Measurements from ENCODE around the gene FOXN3. TPM values are rescaled to one million over a fixed set of nuclear protein-coding genes. Genes with fewer than 3 reads are reported as not detected.
A peak's percentile ranks its signal among the peaks of the same experiment; 100 is the strongest.
"Not testable (repeated sequence)": the region's sequence is repeated elsewhere in the genome, so short reads cannot be mapped to it uniquely, and the experiment has no call there.

The FOXN3 gene
- total RNA-seq, 1 experiment from 2014 or later = 21.0 TPM

DNA sequence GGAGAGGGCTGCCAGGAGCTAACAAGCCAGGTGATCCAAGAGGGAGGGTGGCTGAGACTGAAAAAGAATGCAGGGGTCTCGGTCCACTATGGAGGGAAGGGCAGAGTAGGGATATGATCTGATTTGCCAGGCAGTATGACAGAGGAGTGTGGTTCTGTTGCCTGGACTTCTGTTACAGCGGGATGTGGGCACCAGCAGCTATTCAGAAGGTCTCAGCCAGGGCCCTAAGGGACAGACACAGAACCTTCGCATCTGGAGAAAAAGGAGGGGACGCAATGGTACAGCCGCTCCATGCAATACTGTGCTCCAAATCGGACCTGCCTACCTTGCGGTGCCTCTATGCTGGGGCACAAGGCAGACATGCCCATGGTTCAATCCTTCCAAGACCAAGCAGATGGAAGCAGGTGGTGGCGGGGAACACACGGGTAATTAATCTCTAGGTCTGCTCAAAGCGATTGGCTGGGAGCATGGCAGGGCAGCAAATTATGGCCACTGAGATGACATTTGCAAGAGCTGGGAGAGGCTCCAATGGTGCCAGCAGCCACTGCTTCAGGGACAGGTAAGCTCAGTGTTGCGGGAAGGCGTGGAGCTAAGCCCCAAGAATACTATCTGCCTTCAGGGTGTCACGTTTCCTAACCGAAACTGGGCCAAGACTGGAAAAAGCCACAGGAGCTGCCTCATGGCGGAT, 185.5 kb downstream of the FOXN3 start:
- no peak for DNase-seq (ENCODE audit: low read depth)

DNA sequence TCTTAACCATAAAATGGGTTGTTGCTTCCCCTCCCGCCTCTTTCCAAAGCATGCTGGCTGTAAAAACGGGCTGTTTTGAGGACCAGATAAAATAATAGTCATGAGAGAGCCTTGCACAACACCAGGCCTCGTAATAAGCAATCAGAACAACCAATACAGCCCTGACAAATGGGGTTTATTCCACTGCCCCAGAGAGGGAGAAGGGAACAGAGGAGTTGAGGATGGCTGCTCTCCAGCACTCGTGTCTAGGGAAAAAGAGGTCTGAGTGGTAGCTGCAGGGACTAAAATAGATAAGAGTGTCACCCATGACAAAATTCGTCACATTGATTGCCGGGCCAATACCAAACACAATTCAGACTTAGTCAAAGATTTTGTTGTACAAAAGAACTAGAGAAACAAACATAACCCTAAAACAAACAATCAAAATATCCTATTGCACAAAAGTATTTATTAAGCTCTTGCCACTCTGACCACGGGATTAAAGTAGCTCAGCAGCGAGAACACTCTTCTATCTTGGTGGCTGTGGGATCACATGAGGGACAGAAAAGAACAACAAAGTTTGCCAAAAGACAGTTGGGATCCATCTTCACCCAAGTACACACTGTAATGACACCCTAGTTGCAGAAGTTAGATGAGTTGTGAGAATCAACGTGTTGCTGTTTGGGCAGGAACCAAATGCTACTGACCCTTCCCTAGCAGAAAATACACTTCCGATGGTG, 188.0 kb downstream of the FOXN3 start:
- peak; percentile 31 for DNase-seq (ENCODE audit: low read depth)

DNA sequence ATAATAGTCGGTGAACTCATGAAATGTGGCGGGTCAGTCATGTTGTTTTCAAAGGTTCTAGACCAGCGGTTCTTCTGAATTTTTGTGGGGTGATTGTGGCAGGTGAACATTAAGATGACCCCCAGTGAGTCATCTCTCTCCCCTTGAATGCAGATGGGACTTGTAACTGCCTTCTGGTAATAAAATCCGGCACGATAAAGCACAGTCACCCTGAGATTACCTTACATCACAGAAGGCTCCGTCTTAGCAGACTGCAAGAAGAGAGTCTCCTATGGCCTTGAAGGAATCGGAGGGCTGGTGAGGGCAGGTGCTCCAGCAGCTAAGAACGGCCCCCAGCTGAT, 189.6 kb downstream of the FOXN3 start:
- DNase-seq (ENCODE audit: low read depth) = no peak

DNA sequence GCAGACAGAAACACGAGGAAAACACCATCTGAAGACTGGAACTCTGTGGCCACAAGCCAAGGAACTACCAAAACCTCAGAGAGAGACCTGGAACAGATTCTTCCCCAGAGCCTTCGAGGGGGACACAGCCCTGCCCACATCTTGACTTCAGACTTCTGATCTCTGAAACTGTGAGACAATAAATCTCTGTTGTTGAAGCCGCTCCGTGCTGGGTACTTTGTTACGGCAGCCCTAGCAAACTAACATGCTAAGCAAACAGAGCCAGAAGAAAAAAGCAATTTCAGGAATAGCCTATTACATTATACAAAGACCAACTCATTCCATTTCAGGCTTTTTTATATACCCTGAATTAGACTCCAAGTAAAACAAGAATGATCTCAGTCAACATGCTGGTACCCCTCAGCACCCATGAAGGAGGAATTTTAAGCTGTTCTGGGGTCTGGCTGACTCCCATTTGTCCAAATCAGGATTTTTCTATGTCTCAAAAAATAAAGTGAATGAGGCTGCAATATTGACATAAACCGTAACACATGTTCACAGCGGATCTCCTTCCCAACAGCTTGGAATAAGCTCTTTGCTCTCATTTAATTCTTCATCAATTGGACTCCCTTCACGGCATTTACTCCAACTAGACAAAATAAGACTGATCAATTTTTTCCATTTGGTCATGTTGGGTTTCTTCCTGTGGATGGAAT, 190.1 kb downstream of the FOXN3 start:
- DNase-seq (ENCODE audit: low read depth) = no peak

DNA sequence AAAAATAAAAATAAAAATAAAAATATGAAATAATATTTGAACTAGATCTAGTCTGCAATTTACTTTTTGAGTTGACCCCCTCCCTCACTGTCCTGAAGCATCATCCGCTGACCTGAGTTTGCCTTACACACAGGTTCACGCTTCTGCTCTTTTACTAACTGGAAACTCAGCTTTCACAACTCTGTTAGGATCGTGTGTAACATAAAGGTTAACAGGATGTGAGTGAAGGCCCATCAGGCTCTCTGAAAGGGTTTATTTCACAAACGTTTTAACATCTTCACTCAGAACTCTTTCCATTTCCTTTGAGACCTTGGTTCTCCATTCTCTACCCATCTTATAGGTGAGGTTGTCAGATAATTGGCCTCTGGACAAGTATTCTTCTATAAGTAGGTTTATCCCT, 191.4 kb downstream of the FOXN3 start:
- DNase-seq (ENCODE audit: low read depth) = no peak

DNA sequence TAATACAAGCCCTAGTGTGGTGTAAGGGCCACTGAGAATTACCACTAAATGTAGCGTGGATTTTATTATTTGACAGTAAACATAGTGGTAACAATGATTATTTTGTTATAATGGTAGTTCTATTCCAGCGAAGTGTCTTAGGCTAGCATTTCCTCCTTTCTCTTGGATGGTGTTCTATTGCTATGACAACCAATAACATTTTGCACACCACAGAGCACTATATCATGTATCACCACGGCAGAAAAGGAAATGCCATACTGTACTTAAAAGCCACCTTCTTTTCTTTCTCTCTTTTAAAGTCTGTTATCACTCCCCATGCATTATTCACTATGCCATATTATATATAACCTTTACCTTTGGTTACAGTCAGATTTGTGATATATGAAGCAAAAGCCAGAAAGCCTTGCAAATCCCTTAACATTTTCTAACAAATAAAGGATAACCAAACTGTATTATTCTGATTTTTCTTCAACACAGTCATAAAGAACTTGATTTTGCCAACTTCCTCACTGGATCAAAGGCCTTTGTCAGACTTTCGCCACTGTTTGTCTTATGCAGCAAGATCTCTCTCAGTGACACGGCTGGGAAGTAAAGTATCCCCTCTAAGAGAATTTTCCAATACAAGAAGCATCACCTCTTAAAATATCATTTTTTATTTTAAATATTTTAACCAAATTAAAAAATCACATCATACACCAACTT, 195.8 kb downstream of the FOXN3 start:
- peak; percentile 76 for DNase-seq (ENCODE audit: low read depth)

DNA sequence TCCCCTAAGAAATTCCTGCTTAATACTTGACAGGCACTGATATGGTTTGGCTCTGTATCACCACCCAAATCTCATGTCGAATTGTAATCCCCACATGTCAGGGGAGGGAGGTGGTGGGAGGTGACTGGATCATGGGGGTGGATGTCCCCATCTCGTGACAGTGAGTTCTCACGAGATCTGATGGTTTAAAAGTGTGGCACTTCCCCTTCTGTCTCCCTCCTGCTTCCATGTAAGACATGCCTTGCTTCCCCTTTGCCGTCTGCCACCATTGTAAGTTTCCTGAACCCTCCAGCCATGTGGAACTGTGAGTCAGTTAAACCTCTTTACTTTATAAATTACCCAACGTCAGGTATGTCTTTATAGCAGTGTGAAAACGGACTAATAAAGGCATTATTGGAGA, 198.0 kb downstream of the FOXN3 start:
- DNase-seq (ENCODE audit: low read depth) = no peak

DNA sequence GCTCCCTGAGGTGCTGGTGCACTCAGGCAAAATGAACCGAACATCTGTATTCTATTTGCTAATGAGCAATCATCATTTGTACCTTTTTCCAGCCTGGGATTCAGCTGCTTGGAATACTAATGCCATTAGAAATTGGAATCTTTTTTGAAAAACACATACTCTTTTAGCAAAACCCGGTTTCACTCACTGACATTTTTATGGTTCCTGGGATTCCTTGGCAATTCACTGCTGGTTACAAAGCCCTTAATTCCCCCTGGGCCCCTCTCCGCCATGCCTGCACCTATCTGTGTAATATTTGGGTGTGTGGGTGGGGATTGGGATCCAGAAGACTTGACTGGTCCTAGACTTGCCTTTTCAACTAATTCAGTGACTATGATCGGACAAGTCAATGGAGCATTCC, 199.1 kb downstream of the FOXN3 start:
- DNase-seq (ENCODE audit: low read depth) = no peak

DNA sequence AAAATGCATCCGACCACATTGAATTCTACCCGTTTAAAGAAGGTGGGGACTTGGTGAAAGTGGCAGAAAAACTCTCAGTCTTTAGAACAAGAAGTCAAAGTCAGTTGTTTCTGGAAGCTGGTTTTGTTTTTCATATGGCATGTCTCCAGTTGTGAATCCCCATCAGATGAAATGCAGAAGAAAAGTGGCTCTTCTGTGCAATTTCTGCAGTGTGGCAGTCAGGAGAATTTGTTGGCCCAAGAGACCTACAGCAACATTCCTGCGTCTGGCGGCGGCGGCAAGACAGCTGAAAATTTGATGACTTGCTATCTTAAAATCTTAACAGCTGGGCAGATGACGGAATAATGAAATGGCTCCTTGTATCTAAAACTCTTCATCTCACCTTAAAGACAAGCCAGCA, 201.5 kb downstream of the FOXN3 start:
- peak; percentile 80 for DNase-seq (ENCODE audit: low read depth)

DNA sequence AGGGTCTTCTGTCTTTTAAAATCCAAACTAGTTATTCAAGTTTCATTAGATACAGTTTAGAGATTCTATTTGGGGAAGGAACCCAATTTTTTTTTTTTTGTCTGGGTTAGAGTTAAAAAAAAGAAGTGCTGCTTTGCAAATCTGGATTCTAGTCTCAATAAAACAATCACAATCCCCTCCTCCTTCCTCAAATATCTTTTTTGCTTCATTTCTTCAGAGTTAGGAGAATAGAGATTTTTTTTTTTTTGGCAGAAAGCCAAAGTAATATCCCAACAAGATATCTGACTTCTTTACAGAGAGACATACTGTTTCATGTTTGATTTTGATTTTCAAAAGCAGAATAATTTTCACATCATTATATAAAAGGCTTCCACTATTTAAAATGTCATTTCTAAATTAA, 201.9 kb downstream of the FOXN3 start:
- no peak for DNase-seq (ENCODE audit: low read depth)

DNA sequence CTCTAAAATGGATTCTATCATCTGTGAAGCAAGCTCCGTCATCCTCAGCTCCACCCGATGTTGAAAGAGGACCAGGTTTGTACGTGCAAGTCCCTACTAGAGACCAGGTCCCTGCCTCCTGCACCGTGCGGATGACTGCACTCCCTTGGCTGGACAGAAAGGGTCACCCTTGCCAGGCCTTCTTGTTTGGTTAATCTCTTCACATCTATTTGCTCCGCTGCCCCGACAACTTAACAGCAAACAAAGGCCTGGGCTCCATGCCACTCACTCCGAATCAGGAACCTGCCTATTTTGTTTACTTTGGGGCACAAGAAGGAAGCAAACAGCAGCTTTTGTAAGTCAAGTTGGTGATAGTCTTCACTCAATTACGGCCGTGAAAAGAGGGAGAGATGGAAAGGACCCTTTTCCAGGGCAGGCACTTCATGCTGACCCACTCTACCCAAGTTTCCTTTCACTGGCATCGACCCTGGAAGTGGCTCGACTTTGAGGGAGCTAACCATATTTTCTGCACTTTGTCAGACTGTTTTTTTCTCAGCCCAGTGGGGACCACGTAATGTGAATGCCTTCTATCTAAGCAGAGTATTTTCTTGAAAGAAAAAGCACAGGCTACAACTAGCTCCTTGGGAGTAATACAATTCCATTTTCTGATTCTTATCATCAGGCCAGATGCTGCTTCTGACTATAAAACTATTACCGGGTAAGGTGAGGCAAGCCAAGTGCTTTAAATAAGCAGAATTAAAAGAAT, 202.6 kb downstream of the FOXN3 start:
- no peak for DNase-seq (ENCODE audit: low read depth)

DNA sequence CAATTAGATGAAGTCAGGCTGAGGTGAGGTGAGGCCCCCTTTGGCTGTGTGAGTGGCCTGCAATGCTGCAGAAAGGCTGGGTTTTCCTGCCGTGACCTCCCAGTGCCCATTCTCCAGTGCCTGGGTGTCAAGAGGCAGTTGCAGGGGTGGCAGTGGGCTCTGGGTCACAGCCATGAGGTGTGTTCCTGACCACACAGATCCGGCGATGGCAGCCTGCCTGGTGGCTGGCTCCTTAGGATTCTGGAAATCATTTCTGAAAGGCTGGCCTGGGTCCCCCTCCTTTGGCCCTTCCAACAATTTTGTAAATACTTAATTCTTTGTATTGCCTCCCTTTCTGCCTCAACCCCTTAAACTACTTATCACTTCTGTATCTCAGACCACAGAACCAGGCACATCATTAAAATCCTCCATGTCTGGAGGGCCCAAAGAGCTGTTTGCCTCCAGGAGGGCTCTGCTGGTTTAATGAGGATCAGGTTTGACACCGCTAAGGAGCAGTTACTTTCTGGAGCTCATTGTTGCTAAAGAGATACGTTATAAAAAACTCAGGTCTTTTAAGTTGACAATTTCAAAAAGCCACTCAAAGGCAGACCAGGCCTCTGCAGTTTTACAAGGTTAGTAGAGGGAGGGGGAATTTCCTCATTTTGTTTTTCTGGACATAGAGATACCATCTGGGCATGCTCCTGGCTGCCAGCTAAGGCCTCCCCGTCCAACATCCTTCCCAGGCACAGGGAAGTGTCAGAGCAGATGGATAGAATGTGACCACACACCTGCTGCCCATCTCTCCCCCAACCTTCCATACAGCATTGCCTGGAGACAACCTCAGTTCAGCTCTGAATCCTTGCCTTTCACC, 204.4 kb downstream of the FOXN3 start:
- no peak for DNase-seq (ENCODE audit: low read depth)

DNA sequence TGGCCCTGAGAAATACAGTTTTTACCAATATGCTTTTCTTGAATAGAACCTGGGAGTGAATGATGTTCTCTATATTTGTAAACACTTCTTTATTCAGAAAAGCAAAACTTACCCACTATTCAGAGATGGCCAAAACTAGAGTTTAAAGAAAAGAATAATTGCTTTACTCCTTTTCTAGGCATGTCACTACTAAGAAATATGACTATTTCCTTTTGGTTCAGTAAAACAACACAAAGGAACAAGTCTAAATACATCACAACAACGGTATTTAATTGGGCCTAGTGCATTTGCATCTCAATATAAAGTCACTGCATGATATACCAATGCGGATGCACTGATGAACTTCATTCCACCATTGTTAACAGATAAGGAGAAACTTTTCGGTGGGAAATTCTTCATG, 207.5 kb downstream of the FOXN3 start:
- DNase-seq (ENCODE audit: low read depth) = no peak

DNA sequence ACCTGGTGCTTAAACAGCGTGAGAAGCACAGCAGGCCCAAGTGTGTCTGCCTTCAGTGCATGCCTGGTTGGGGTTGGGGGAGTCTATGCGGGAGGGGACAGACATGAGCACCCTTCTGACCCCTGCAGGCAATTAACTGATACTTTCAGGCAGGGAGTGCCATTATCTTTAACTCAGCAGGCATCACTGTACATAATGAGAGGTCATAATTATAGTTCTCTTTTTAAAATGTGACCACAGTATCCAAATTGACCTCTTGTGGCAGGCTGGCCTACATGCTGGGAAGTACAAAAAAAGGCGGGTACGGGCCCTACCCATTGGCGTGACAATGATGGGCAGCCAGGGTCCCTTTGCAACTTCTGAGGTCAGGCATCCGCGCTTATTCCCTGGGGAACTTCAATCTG, 209.1 kb downstream of the FOXN3 start:
- DNase-seq (ENCODE audit: low read depth) = no peak

DNA sequence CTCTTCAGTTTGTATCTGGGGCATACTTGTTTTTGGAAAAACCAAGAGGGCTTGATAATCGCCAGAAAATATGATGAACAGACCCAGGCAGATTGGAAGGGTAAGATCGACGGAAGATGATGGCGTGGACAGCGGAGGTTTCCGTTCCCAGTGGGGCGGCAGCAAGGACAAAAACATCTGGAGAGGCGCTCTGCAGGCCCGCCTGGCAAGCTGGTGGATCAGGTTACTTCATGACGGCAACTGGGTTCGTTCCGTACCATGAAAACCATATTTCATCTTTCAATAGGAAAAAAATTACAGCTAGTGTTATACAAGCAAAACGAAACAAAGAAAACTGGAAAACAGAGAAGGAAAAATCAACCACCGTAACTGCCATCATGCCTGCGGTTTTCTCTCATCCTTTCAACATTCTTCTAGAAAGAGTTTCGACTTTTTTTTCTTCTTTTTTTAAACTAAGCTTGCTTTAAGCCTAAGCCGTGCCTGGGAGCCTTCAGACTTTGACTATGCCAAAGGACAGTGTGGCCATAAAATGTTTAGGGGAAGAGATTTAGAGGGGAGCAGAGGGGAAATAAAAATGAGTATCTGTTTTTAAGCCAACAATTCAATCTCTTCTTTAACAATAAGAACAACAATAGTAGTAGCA, 210.5 kb downstream of the FOXN3 start:
- peak; percentile 46 for DNase-seq (ENCODE audit: low read depth)

DNA sequence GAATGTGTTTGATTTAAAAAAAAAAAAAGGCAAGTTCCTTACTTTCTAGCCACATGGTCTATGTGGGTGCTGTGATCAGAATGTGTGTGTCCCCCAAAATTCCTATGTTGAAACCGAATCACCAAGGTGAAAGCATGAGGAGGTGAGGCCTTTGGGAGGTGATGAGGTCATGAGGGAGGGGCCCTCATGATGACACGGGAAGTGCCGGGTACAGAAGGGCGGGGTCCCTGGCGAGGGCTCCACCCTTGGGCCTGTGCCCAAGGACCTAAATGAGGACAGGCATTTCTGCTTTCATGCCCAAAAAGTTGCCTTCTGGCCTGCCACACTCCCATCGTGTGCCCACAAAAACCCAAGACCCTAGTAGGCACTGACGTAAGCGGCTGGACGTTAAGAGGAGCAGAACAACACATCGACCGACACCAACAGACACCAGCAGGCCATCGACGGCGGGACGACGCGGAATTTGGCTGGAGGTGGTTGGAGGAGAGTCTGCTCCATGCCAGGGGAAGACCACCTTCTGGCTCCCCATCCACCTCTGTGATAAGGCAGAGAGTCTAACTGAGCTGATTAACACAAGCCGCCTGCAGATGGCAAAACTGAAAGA, 211.8 kb downstream of the FOXN3 start:
- no peak for DNase-seq (ENCODE audit: low read depth)

DNA sequence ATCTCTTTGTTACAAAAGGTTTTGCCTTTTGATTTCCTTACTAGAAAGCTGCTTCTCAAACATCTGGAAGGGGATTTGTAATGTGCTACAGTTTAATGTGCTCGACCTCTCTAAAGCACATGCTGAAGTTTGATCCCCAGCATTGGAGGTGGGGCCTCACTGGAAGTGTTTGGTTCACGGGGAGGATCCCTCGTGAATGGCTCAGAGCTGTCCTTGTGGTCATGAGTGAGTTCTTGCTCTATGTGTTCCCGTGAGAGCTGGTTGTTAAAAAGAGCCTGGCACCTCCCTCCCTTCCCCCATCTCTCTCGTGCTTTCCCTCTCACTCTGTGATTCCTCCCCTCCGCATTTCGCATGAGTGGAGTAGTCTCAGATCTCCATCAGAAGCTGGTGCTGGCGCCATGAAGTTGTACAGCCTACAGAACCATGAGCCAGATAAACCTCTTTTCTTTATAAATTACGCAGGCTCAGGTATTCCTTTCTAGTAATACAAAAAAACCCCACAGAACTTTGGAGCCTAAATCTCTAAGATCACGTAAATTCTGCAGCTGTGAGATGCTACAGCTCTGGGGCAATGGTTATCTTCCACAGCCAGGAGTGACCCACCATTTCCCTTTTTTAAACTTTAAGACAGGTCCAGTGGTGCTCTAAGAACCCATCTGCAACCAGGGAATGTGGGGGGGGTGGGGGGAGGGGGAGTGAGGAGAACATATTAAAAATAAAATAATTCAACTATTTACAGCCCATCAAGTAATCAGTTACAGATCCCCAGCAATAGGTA, 214.4 kb downstream of the FOXN3 start:
- DNase-seq (ENCODE audit: low read depth) = no peak

DNA sequence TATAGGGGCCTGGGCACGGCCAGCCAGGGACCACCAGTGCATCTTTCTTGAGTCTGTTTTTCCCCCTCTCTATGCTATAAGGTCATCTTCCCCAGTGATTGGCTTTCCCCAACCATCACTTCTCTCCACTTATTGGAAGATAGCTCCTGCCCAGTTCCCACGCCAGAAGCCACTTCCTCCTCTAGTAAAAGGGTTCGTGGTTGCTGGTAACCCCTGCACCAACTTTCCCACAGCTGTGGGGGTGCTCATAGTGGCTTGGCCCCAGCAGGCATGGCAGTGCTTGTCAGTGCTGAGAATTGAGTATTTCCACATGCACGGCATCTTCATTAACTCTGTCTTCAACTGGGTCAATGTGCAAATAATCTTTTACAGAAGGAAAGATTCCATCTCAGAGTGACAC, 215.4 kb downstream of the FOXN3 start:
- no peak for DNase-seq (ENCODE audit: low read depth)

DNA sequence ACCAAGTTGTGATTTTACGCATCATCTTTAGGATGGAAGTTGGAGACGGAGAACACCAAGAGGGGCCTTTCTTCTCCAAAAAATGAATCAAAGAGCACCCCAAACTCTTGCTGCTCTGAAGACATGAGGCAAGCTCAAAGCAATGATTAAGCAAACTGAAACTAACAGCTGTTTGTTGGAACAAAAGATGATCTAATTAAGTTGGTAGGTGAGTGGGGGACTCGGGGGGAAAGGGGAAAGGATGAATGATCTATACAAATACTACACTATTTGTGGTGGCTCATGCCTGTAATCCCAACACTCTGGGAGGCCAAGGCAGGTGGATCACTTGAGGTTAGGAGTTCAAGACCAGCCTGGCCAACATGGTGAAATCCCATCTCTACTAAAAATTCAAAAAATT, 217.7 kb downstream of the FOXN3 start:
- not testable (repeated sequence) for DNase-seq (ENCODE audit: low read depth)

All from LHCN-M2 (cell line).